HT1080 (cell line): ENCODE data around the gene RFNG. TPM values are rescaled to one million over a fixed set of nuclear protein-coding genes. Genes with fewer than 3 reads are reported as not detected.

Source experiments
- DNase-seq: peaks from one replicate; pipeline ENCODE4 v3.0.0-alpha.2; 2015; ENCODE audit warnings: low read depth
- total RNA-seq: library from RNA; depleted of rRNA; stranded (reverse); fragments of >200 nt; shearing (Covaris generic); gene quantifications from 2 replicates; pipeline ENCODE4 v1.2.3, GENCODE V29; 2014

RFNG gene
- total RNA-seq, 1 experiment from 2014 or later: 31.5 TPM

- no peak for DNase-seq
These were observed 22.2 kb downstream of the RFNG start for GRCh38 chr17:82029391-82029790.

- no peak for DNase-seq
These were observed 22.6 kb downstream of the RFNG start for GRCh38 chr17:82028966-82029365.

GRCh38 chr17:82028246-82028645 lies 23.4 kb downstream of the RFNG start:
- no peak for DNase-seq

GRCh38 chr17:82025401-82026107 lies 26.1 kb downstream of the RFNG start:
- DNase-seq: no peak

GRCh38 chr17:82024859-82025258 lies 26.8 kb downstream of the RFNG start:
- DNase-seq: no peak

- DNase-seq: no peak
These were observed 28.0 kb downstream of the RFNG start for GRCh38 chr17:82023447-82024241.

GRCh38 chr17:82022981-82023446 lies 28.6 kb downstream of the RFNG start, which contains the start of gene LRRC45:
LRRC45 (plus strand) TSS chr17:82023305; CDS start chr17:82023644, 339 bp downstream.
- DNase-seq: peak; percentile 99

GRCh38 chr17:82022310-82022980 lies 29.2 kb downstream of the RFNG start, which contains the start of gene CENPX:
CENPX (minus strand) TSS chr17:82022878; CDS start chr17:82022861, 17 bp downstream.
- DNase-seq: no peak

- DNase-seq: no peak
These were observed 29.7 kb downstream of the RFNG start for GRCh38 chr17:82021900-82022309.

- DNase-seq: peak; percentile 74
These were observed 30.3 kb downstream of the RFNG start for GRCh38 chr17:82021107-82021899.

- no peak for DNase-seq
These were observed 31.0 kb downstream of the RFNG start for GRCh38 chr17:82020572-82021106.

- no peak for DNase-seq
These were observed 31.7 kb downstream of the RFNG start for GRCh38 chr17:82019690-82020571.

- no peak for DNase-seq
These were observed 32.5 kb downstream of the RFNG start for GRCh38 chr17:82018989-82019689.

- no peak for DNase-seq
These were observed 33.2 kb downstream of the RFNG start for GRCh38 chr17:82018152-82018988.

- no peak for DNase-seq
These were observed 33.9 kb downstream of the RFNG start for GRCh38 chr17:82017612-82018151.

GRCh38 chr17:82016875-82017459 lies 34.6 kb downstream of the RFNG start:
- no peak for DNase-seq
